HG03066 (cell line): ENCODE data around the gene PBX2.
"Not testable (repeated sequence)": the region's sequence is repeated elsewhere in the genome, so short reads cannot be mapped to it uniquely, and the experiment has no call there.

Experiments used
- ATAC-seq: cut with Tn5 transposase; IDR thresholded peaks from one replicate; pipeline ENCODE4 v1.9.1; 2021; ENCODE audit warnings: low read depth; ENCODE audit not compliant: unreplicated experiment

The PBX2 gene

DNA sequence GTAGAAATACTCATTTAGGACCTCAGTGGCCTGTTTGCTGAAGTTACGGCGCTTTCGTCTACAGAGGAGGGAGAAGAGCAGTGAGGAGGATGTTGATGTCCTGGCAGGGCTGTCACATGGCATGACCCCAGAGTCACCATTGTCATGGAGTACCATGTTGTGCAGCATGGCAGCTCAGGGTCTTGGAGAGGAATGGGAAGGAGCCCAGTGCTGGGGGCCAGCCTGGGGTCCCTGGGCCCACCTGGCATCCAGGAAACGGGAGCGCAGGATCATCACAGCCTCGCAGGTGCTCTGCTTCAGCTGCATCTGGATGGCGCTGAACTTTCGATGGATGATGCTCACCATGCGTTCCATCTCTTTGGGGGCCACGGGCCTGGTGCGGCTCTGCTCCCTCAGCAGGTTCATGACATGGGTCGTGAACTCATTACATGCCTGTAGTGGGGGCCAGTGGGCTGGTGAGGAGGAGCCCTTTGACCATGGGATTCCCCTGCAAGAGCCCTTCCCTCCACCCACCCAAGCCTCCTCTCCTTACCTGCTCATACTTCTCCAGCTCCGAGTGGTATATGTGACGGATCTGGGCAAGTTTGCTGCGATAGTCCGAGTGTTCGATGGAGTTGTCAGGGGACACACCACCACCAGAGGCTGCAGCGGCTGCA lies 2.1 kb downstream of the PBX2 start:
- ATAC-seq, result not testable (repeated sequence)

DNA sequence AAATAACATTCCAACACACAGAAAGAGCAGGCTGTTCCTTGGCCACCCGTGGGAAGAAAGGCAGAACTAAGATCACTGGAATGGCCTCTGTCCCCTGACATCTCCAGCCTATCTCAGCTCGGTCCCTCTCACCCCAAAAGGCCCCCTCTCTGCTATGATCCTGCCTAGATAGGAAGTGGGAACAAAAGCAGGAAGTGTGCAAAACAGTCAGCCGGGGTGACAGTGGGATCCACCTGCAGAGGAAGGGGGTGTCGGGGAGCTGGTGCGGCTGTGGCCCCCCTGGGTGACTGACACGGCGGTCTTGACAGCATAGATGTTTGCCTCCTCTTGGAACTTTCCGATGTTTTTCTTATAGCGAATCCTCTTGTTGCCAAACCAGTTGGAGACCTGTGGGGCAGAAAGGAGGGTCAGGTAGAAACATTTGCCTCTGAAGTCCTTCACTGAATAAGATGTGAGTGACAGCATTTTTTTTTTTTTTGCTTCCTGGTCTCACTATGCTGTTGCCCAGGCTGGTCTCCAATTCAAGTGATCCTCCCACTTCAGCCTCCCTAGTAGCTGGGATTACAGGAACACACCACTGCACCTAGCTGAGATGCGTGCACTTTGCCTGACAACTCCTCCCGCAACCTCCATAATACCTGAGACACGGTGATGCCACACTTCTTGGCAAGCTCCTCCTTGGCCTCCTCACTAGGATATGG lies 2.8 kb downstream of the PBX2 start:
- ATAC-seq, result no peak

- not testable (repeated sequence) for ATAC-seq
These were observed 3.7 kb downstream of the PBX2 start for GRCh38 chr6:32186151-32186840.

DNA sequence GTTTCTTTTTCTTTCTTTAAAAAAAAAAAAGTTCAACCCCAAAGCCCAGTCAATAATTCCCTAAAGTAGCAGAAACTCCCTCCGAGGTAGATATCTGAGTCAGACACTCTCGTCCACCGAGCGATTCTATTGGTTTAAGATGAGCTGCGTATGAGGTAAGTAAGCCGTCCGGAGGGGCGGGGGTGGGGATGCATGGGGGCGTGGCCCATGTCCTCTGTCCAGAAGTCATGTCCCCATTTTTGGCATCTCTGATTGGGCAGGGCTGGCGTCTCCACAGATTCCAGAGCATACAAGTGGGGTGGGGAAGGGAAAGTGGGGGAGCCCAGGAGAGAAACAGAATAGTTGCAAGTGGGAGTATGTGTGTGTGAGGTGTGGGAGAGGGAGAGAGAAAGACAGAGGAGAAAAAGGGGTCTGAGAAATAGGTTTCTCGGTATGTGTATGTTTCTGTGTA lies 4.3 kb downstream of the PBX2 start:
- ATAC-seq, result not testable (repeated sequence)

DNA sequence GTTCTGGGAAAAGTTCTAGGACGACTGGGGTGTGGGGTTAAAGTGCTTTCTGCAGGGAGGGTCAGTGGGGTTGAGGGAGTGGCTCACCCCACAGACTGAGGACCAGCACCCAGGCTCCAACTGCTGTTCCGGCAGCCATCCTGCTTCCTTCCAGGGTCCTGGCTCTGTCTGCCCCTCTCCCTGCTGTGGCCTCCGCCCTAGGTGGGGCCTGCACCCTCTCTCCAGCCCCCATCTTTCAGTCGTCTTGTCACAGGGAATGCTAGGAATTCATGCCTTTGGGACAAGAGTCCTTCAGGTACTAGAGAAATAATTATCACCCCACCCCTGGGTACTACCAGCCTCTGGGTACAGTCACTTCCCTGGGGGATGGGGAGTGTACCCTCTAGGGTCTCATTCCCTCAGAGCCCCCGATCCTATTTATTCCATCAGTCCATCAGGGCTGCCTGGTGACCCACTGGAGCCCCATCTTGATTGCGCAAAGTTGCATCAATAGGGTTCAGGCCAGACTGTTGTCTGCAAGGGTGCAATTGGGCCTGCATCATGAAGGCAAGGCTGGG lies 5.8 kb downstream of the PBX2 start, which contains the start of gene AGER:
TSS of gene AGER (minus strand) at position 170 of the 557 bp plus-strand sequence. CDS start at position 139, 31 bp downstream.
- ATAC-seq, result no peak

- no peak for ATAC-seq
These were observed 6.4 kb downstream of the PBX2 start for GRCh38 chr6:32183483-32184083.

GRCh38 chr6:32183030-32183429 lies 7.0 kb downstream of the PBX2 start:
- ATAC-seq, result no peak

- no peak for ATAC-seq
These were observed 7.4 kb downstream of the PBX2 start for GRCh38 chr6:32182555-32182981.

DNA sequence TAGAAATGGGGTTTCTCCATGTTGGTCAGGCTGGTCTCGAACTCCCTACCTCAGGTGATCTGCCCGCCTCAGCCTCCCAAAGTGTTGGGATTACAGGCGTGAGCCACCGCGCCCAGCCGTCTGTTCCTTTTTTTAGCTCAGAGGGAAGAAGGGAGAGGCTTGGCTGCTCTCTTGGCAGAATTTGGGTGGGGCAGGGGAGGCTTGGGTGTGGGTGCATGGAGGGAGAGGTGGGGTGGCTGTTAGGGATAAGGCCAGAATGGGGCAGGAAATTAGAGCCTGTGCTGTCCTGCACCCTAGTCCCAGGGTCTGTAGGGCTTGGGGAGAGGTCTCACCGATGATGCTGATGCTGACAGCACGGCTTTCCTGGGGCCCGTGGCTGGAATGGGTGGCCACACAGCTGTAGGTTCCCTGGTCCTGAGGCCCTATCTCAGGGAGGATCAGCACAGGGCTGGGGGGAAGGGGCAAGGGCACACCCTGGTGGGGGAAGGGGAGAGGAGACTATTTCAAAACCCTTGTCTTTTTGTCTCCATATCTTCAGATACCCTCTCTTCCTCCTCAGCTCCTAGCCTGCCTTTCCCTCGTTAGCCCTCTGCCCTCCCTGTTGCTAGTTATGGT lies 8.0 kb downstream of the PBX2 start:
- ATAC-seq, result no peak

DNA sequence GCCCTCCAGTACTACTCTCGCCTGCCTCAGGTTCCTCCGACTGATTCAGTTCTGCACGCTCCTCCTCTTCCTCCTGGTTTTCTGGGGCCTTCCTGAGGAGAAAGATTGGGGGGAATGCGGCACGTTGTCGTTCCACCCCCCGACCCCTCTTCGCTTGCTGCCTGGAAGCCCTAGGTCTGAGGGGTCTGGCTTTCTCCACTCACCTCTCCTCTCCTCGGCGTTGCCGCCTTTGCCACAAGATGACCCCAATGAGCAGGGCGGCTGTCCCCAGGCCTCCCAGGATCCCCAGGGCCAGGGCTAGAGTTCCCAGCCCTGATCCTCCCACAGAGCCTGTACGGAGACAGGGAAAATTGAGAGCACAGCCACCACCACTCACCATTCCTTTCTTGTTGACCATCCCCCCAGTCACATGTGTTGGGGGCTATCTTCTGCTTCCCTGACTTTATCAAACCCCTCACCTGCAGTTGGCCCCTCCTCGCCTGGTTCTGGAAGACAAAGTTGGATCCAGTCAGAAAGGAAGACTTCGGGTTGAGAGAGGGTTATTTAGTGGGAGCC lies 8.8 kb downstream of the PBX2 start:
- no peak for ATAC-seq

DNA sequence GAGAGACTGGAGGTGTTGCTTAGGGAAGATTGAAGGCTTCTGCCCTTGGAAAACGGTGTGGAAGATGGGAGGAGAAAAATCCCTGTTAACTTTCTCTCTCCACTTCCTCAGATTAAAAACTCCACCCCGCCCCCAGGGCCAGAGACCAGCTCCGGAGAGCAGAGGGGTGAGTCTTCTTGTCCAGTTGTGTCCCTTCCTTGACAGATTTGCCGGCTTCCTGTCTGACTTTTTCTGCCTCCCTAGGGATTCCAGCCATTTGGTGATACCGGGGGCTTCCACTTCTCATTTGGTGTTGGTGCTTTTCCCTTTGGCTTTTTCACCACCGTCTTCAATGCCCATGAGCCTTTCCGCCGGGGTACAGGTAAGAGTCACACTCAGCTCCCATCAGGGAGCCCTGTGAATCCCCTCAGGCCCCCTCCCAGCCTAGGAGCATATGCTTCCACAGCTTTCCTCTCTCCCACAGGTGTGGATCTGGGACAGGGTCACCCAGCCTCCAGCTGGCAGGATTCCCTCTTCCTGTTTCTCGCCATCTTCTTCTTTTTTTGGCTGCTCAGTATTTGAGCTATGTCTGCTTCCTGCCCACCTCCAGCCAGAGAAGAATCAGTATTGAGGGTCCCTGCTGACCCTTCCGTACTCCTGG lies 10.1 kb downstream of the PBX2 start:
- no peak for ATAC-seq

- ATAC-seq, result no peak
These were observed 11.2 kb downstream of the PBX2 start for GRCh38 chr6:32178547-32179440.

DNA sequence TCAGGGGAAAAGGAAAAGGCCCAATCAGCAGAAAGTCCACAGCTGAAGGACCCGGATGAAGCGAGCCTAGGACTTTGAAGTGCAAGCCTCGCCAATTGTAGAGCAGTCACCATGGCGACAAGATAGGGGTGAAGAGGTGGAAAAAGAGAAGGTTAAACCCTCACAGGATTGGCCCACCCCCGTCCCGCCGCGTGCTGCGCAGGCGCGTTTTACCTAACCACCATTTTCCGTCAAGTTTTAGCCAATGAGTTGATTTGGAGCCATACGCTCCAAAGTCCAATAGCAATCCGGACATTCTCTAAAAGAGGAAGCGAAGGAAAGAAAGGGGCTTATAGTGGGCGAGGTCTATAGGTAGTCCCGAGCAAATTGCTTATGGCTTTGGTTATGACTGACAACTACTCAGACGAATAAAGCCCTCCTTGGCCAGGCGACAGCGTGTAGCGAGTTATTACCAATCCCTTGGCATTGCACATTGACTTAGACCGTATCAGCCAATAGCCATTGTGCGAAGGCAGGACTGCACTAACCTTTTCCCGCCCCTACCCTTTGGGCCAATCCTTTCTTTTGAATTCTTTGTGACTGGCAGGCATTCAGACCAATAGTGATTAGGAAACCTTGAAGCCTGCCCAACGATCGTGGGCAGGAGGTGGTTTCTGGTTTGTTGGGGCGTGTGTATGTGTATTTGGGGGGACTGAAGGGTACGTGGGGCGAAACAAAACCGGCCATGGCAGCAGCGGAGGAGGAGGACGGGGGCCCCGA lies 12.0 kb downstream of the PBX2 start, which contains the start of gene RNF5:
TSS of gene RNF5 (plus strand) at position 618 of the 759 bp plus-strand sequence. CDS start at position 725, 107 bp downstream.
- ATAC-seq, result peak; percentile 81

DNA sequence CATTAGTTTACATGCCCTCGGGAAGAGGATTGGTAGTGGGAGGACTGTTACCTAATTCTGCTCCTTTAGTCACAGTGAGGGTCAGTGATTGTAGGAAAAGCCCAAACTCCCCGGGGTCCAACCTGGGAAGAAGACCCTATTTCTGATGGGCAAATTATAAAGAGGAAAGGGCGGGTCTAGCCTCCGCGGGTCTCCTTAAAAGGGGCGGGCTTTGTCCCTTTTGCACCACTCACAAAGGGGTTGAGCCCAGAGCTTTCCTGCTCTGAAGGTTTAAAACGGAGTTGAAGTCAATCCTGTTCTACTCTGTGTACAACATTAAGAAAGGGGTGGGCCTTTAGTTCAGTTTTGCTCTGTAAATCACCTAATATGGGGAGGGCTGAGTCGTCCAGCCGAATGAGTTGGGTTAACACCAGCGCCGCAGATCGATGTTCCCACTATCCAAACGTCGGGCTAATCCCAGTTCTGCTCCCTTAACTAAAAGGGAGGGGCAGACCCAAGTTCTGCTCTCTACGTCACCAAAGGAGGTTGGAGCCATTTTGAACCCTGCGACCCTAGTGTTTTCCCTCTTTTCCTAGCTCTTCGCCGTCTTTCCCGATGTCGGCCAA lies 12.7 kb downstream of the PBX2 start:
- ATAC-seq, result no peak

DNA sequence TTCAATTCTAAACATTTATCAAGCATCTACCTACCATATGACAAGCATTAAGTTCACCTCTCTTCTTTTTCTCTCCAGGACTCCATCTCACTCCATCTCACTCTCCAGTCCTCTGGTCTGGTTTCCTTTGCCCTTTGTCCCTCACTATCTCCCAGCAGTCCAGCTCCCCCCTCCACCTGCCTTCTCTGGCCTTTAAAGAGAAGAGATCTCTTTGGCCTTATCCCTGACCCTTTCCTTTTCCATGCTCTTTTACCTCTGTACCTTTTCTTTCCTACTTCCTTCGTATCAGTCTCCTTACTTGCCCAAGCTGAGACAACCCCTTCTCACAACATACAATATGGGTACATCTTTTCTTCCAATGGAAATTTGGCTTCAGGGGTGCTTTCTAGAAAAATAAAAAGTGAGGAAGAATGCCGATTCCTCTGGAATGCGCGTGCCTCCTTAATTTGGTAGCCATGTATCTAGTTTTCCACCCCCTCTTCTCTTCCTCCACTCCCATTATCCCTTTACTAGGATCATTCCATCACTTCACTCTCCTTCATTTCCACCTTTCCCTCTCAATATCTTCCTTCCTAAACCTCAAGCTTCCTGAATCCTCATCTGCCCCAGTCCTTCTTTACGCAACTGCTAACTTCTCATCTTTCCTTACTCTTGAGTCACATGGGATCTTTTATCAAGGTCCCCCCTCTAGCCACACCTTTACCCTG lies 13.4 kb downstream of the PBX2 start:
- ATAC-seq, result no peak

- no peak for ATAC-seq
These were observed 14.1 kb downstream of the PBX2 start, which contains the start of gene AGPAT1 for GRCh38 chr6:32175711-32176475. AGPAT1 (minus strand) TSS chr6:32176084; CDS start chr6:32171496, 4,588 bp downstream.
